AG10803 (cell line): ENCODE results near the gene DUSP2.

Experiments used
- DNase-seq: peaks from one replicate; pipeline ENCODE4 v3.0.0; 2010; ENCODE audit warnings: low read depth
- H3K4me3 ChIP-seq: 2 replicates; pipeline ENCODE4 v1.5.1; 2011; ENCODE audit warnings: mild to moderate bottlenecking, low read length, control low read depth
- CTCF ChIP-seq: conservative IDR thresholded peaks from 2 replicates; pipeline ENCODE4 v1.5.1; 2011; ENCODE audit warnings: mild to moderate bottlenecking, low read length, control low read depth, inconsistent platforms

DUSP2 gene

GRCh38 chr2:96171831-96172230 lies 26.6 kb upstream of the DUSP2 start:
- DNase-seq = no peak
- TF ChIP-seq CTCF = no peak
- no peak overlapping the region for H3K4me3 ChIP-seq

DNA sequence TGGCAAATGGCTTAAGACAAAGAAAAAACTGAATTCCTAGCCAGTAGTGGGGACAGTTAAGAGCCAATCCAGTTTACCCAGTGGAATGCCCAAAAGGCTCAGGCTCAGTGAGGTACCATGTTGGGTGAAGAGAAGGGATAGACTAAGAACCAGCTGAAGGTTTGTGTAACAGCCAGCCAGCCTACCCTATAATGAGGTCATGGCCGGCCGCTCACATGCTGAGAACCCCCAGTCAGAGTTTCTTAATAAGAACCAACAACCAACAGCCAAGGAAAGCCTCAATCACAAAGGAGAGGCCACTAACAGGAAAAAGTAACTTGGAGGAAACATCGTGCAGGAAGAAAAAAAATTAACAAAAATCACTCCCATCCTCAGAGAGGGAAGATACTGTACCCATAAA lies 25.4 kb upstream of the DUSP2 start:
- DNase-seq = no peak
- no peak for TF ChIP-seq CTCF

GRCh38 chr2:96169868-96170507 lies 24.7 kb upstream of the DUSP2 start:
- H3K4me3 ChIP-seq = no peak overlapping the region
- TF ChIP-seq CTCF = no peak
- DNase-seq = no peak

More for the DNA sequence above, 25.4 kb upstream of the DUSP2 start:
- H3K4me3 ChIP-seq = no peak overlapping the region

DNA sequence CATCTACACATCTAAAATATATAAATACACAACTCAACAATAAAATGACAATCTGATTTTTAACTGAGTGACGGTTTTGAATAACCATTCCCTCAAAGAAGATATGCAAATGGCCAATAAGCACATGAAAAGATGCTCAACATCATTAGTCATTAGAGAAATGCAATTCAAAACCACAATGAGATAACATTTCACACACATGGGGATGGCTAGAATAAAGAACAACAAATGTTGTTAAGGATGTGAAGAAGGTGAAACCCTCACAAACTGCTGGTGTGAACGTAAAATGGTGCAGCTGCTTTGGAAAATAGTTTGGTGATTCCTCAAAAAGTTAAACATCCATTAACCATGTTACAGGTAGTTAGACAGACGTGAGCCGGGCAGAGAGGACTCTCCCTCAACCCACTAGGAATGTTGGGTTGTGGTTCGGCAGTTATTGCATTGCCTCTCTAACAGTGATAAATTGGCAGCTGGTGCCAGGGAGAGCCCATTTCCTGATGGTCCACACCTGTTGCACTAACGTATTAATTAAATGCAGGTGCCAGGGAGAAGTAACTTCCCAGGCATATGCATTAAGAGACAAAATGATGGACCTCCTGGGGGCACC lies 22.3 kb upstream of the DUSP2 start:
- H3K4me3 ChIP-seq = no peak overlapping the region
- DNase-seq = no peak
- TF ChIP-seq CTCF = no peak

GRCh38 chr2:96164459-96165184 lies 19.4 kb upstream of the DUSP2 start:
- no peak for DNase-seq
- H3K4me3 ChIP-seq = no peak overlapping the region
- TF ChIP-seq CTCF = no peak

DNA sequence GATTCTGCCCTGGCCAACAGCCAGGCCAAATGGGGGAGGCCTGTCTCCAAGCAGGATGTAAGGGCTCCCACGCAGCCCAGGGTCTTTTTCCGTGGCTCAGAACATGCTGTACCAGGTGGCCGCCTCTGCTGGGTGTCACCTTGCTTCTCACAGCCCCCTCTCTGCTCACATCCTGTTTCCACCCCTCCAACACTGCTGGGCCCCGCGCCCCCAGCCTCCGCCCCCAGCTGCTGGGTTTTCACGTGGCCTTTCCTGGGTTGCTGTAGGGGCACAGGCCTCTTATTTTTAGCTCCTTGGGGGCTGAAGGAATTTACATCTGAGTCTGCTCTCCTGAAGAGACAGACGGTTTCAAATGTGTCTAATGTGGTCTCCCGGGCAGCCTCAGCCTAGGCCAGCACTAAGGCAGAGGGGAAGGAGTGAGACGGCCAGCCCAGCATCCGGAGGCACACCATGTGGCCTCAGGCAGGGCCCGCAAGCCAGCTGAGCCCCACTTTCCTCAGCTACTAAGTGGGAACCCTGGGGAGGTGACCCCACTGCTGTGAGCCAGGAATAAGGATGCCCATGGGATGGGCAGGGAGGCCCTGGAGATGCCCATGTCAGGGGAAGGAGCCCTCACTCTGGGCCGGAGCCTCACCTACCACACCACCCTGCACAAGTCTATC lies 18.7 kb upstream of the DUSP2 start:
- no peak overlapping the region for H3K4me3 ChIP-seq
- TF ChIP-seq CTCF = no peak
- DNase-seq = no peak
